NCI-H69 (cell line): ENCODE results near the gene RNF212B.
A peak's percentile ranks its signal among the peaks of the same experiment; 100 is the strongest.

Experiments
- DNase-seq: peaks from one replicate; lab custom pipeline; 2025; lab: John Stamatoyannopoulos, UW

The RNF212B gene

DNA sequence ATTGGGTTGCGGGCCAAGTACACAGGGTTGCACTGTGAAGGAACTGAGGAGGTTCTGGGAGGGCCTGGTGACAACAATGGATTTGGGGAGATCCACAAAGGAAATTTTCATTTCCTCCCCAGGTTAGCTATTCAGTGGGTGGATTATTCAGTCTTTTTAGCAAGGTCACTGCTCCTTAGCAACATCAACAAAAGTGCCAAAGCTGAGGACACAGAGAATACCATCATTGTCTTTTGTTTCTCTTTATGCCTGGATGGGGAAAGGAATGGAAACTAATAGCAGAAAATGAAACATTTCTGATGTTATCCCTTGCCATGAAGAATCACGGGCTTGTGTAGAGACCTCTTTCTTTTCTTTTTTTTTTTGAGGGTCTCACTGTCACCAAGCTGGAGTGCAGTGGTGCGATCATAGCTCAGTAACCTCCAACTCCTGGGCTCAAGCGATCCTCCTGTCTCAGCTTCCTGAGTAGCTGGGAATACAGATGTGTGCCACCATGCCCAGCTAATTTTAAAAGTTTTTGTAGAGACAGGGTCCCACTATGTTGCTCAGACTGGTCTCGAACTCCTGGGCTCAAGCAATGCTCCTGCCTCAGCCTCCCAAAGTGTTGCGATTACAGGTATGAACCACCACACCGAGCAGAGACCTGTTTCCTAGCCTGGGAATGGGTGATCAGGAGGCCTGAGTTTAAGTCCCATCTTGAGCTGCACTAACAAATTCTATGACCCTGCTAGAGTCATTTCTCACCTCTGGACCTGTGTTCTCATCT is 58.5 kb downstream of the RNF212B start:
- DNase-seq: no peak

DNA sequence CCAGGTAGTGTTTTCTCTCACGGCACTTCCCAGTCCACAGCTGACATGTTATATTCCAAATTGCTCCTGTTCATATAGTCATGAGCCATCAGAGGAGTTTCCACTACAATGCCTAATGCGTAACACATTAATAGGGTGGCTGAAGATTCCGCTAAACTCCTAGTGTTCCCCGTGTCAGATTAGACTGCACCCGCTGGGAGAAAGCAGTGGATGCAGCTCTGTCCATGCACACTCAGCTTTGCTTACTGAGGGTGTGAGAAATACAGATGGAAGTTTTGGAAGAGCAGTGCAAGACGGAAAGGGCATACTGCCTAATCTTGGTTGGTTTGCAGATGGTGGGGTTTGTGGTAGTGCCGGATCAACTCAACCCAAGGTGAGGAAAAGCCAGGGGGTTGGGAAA is 59.4 kb downstream of the RNF212B start:
- DNase-seq: no peak

DNA sequence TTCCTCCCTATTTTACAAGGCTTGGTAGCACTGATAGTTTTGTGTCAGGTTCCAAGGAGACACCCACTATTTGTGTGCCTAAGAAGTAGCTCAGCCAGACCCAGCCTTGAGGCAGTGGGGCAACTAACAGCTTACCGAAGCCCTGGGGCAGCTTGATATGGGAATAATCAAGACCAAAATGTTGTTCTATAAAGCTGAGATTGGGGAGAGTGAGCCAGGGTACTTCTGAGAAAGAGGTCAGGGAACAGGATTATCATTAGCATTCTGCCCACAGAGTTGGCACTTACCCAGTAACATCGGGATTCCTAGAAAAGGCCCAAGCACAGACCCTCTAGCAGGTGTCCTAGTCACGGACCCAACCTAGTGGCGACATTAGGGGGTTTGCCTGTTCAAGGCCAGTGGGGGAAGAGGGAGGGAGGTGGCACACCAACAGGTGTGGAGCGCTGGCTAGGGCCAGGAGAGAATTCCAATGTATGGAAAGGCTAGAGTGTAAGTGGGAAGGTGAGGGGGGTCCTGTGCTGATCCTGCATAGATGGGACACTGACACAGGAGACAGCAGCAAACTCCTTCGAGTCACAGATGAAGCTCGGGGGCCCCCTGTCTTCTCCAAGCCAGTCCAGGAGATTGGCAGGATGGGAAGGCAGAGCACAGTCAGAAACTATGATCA is 60.0 kb downstream of the RNF212B start:
- DNase-seq: no peak

DNA sequence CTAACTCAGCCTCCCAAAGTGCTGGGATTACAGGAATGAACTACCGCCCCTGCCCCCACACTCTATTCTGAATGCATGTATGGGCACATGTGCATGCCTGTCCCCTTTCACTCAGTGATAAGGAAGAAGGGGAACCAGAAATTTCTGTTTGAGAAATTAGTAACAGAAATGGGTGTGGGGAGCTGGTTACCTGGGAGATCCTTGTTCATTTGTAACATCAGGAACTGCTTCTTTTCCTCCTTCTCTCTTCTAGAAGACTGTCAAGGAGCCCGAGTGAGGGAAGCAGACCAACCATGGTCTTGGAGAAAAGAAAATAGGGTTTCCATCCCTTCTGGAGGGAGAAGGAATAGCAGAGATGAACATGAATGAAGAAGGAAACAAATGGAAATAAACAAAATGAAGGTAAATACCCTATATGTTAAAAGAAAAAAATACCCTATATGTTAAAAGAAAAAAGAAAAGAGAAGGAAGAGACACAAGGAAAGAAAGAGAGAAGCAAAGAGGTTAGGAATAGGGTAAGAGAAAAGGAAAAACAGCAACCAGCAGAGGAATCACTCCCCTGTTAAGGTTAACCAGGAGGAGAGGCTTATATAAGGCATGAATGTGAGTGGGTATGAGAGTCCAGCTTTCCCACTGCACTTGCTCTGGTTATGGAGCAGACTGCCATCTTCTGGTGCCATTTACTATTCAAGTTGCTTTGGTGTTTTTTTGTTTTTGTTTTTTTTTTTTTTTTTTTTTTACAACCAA is 61.6 kb downstream of the RNF212B start:
- DNase-seq: peak; percentile 34

DNA sequence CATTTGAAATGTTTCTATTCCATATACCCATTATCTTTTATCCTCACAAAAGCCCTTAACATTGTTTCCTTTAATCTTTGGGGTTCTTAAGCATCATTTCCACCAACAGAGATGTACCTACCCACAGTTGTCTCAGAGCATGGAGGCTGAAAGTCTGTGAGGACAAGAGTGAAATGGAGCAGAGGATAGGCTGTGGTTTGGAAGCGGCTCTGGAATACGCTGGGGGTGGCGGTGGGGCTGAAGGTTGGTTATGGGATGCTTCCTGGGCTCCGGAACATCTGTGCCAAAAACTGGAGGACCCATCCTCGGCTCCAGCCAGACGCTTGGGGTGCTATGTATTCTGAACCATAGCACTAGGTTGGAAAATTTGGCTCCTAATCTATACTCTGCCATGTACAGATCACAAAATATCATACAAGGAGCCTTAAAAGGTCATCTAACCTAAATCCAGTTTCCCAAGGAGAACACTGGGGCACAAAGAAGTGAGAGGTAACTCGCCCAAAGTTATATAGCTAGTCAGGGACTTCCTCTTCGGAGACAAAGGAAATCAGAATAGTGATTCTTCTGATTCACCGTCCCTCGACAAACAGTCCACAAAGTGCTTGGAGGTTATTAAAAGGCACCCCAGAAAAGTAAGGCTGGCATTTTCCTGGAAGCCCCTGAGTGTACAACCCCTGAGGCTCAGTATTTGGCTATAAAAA is 62.4 kb downstream of the RNF212B start:
- no peak for DNase-seq

DNA sequence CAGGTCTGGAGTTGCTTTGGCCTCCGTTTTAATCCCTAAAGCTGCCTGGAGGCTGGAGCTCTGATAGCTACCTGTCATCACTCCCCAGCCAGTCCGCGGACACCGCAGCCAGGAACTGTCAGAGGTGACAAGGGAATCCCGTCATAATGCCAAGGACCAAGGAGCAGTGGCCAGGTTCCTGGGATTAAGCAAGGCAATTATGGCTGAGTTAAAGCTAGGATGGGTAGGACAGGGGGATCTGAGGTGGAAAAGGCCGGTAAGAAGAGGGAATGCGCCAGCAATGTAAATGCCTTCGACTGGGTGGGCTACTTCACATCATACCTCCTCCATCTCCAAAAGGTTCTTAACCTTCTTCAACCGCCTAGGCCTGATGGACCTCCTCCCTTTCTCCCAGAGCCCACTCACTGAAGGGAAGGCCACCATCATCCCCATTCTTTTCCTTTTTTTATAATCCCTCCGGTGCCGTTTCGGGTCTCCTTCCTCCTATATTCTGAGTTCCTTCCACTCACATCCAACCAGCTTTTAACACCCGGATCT is 63.0 kb downstream of the RNF212B start:
- peak; percentile 60 for DNase-seq

DNA sequence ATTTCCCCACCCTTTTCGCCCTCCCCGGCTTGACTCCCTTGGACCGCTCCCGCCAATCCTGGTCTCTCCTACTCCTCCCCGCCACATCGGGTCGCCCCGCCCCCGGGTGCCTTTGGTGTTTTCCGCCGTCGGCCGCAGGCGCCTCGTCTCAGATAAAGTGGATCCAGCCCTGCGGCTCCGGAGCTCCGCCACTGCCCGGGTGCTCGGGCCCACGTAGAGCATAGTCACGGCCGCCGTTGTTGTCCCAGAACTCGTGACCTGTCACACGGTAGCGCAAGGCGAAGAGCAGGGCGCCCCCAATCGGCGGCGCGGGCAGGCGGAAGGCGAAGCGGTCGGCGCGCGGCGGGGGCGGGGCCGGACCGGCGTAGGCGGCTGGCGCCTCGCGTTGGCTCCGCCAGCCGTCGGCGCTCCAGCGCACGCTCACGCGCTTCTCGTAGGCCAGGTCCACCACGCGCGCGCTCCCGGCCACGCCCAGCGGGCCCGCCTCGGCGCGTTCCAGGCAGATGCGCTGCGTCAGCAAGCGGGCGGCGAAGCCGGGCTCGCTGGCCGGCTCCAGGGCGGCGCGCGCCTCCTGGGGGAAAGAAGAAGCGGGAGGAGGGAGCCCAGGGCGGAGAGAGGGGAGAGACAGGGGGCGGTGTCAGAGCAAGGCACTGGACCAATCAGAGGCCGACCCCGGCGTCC is 63.7 kb downstream of the RNF212B start:
- peak; percentile 100 for DNase-seq

DNA sequence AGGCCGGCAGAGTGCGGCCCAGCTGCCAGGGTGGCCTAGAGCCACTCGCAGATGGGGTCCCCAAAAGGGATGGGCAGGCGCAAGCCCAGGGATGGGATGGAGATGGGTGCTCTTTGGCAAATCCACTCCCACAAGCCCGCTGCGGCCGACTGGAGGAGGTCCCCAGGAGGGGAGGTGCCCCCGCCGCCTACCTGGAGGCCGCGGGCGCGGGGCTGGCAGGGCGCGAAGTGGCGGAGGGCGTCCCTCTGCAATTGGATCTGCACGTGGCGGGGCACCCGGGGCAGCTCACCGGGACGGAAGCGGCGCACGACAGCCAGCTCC is 64.2 kb downstream of the RNF212B start:
- no peak for DNase-seq

DNA sequence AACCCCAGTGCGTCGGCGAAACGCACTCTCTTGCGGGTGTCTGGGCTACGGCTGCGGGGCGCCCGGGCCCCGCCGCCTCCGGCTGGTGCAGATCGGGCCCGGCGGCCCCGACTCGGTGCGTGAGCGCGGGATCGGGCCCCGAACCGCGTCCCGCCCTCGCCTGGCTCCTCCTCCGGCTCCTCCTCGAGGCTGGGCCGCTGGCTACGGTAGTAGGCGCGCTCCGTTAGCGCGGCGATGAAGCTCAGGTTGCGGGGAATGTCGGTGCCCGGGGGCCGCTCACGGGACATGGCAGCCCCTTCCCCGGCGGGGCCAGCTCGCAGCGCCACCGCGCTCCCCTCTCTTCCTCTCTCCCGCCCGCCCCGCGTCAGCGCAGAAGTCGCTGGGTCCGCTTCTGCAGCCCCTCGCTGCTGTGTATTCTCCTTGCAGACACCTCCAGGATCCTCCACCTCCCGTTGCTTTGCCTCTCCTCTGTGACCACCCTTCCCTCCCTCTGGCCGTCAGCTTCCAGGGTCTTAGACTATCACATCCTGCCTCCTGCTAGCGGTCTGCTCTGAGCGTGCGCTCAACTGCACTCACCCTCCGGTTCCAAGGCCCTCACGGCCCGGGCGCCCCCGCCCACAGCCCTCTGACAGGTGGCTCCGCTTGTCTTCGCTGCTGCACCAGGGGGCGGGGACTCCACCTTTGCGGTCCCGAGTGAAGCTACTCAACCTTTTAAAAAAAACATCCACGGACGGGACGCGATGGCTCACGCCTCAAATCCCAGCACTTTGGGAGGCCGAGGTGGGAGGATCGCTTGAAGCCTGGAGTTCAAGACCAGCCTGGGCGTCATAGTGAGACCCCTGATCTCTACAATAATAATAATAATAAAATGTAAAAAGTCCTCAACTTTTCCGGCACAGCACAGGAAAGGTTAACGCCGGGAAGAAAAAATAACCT is 64.8 kb downstream of the RNF212B start, which contains the start of gene PPP1R3E:
PPP1R3E (minus strand) TSS at position 570 of the 936 bp plus-strand sequence; CDS start at position 287, 283 bp downstream.
- DNase-seq: peak; percentile 87

DNA sequence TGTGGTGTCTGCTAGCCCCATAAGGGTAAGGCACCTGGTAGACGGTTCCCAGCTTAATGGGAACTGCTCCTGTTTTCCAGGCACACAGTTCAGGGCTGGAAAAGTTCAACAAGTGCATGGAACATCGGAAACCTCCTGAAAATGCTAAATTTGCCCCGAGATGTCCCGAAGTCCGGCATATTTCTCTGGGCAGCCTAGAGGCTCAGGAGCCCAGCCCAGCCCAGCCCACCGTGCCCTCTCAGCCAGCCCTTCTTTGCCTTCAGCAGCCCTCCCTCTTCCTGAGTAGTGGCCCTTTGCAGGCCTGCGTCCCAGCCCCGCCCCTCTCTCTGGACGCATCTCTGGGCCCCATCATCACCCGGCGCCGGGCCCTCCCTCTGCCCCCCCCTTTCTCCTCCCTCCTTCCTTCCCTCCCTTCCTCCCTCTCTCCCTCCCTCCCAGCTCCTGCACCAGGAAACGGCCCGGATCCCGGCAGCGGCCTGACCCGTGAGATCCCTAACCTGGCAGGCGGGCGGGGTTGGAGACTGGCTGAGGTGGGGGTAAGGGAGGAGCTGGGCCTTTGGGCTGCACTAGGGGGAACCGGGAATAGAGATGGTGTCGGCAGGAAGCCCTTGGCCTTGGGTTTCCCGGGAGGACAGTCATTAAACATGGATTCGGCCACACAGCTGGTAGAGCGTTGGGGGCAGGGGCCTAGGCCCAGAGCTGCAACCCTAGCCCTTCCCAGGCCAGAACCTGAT is 68.8 kb downstream of the RNF212B start, which contains the start of gene BCL2L2:
BCL2L2 (plus strand) TSS at position 422 of the 734 bp plus-strand sequence. CDS start 935 bp downstream, outside the sequence.
- peak; percentile 96 for DNase-seq

DNA sequence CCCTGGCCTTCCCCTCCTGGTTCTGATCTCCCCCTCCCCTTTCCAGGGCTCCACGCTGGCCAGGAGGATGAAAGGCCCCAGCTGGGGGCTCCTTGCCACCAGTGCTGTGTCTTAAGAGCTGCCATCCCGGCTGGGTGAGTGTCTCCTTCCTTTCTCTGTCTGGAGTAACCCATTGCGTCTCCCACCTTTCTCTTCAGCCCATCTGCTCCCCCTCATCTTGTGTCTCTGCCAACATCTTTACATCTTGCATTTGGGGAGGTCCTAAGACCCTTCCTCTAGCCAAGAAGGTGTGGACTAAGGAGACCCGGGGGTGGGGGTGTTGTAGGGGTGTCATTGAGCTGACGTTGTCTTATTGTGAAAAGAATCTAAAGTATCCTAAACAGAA is 69.4 kb downstream of the RNF212B start:
- no peak for DNase-seq

DNA sequence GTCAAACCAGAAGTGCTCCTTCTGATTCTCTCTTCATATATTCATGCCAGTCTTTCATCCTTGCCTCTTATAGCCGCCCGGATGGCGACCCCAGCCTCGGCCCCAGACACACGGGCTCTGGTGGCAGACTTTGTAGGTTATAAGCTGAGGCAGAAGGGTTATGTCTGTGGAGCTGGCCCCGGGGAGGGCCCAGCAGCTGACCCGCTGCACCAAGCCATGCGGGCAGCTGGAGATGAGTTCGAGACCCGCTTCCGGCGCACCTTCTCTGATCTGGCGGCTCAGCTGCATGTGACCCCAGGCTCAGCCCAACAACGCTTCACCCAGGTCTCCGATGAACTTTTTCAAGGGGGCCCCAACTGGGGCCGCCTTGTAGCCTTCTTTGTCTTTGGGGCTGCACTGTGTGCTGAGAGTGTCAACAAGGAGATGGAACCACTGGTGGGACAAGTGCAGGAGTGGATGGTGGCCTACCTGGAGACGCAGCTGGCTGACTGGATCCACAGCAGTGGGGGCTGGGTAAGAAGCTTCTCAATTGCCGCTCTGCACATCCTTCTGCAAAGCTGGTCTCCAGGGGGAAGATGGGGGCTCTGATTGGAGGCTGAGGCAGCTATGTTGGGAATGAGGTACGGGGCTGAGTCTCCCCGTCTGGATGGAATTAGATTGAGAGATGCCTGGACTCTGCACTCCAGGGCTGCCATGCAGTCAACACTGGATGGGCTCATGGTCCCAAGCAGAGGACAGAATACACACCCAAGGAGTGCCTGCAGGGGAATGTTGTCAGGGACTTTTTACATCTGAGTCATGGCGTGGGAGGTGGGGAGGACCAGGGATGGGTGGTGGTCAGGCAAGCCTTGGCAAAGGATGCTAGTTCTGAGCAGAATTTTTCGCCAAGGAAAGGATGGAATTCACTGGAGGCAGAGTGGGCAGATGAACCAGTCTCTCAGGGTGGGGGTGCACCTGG is 70.2 kb downstream of the RNF212B start:
- DNase-seq: no peak

DNA sequence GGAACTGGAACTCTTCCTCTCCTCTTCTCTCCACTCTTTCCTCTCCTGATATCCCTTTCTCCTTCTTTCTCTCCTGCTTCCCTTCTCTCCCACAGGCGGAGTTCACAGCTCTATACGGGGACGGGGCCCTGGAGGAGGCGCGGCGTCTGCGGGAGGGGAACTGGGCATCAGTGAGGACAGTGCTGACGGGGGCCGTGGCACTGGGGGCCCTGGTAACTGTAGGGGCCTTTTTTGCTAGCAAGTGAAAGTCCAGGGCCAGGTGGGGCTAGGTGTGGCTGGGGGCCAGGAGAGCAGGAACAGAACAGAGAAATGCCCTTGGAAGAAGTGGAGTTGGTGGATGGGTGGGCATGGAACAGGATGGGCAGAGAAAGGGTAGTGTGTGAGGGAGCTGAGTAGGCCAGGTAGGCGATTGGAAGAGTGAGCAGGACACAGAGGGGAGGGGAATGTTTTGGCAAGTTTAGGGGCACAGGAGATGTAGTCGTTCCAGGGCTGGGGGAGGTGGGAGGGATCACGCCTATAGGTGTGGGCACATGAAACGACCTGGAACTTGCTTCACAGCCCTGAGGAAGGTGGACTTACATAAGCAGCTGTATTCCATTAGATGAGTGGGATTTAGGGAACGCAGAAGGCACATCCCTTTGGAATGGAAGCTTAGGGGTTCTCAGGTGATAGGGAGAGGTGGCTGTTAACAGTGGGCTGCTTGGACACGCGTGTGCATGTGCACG is 71.1 kb downstream of the RNF212B start:
- no peak for DNase-seq

DNA sequence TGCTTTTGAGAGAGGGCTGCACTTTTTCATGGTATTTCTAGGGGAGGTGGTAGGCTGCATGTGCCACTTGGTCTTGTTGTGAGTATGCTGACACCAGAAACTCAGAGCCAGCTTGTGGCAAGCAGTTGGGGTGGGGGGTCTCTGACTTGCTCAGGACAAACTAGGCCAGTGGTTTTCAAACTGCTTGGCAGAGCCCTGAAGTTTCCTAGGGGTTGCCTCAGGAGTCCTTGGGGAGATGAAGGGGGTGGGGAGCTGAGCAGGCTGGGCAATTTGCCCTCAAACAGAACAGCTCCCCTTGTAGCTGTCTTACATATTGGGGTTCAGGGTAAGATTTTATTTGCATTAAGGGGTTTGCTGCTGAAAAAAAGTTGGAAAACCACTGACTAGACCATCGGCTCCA is 72.8 kb downstream of the RNF212B start:
- no peak for DNase-seq

DNA sequence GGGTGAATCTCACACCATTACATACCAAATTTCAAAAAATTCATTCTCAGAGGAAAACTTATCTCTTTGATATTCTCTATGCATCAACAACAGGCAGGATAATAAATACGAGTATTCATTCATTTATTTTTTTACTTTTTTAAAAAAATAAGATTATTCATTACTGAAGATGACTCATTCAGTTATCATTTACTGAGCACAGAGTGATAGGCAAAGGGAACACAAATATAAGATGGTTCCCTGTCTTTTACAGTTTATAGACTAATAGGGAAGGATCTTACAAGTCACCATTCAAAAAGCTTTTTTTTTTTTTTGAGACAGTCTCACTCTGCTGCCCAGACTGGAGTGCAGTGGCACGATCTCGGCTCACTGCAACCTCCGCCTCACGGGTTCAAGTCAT is 78.6 kb downstream of the RNF212B start:
- DNase-seq: no peak

DNA sequence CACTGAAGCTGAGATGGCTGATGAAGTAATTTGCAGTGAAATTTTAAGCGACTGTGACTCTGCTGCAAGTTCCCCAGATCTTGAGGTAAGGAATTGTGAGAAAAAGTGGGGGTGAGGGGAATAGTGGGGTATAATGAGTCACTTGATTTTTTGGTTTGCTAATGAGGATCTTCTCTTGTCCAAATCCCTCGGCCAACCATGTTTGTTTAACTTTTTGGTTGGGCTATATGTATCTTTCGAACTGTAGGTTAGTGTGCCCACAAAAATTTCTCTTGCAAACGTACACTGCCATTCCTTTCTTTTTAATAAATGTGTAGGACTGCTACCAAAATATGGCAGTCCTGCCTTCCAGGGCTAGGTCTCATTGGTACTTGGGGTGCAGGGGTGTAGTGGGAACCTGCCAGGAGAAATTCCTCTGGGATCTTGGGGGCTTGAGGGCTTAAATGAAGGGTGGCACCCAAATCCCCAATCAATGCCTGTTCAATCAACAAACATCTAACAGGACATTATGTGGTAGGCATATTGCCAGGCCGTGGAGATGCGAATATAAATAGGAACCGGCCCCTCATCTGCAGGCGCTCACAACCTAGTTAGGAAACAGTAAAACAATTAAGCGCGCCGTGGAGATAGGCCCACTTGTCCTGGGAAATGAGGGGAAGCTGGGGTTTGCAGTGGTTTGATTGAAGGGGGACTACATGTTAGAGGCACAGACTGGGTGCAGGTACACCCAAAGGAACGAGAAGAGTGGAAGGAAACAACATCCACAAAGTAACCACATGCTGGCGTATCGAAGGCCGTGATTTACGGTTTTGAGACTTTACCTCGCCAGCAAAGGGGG is 82.2 kb downstream of the RNF212B start:
- DNase-seq: no peak
